Right atrium auricular region (tissue), 2 donors: ENCODE data around the gene BCL2L2. TPM values are rescaled to one million over a fixed set of nuclear protein-coding genes. Genes with fewer than 3 reads are reported as not detected.

ENCODE experiments used
- DNase-seq: peaks from one replicate; pipeline ENCODE4 v3.0.0-alpha.2; 2019; ENCODE audit warnings: low spot score
- H3K27ac ChIP-seq, 2 donors: fragments of 200-600 bp; sonication (generic); 1 replicate in 1 of 2; 2 replicates in 1 of 2; pipeline ENCODE4 v1.5.1; 2016 to 2019
- H3K27me3 ChIP-seq, 2 donors: fragments of 200-600 bp; sonication (generic); one replicate each; pipeline versions ENCODE4 v1.5.1 to v1.6.0; 2017 to 2019
- H3K36me3 ChIP-seq: fragments of 200-600 bp; sonication (generic); one replicate; pipeline ENCODE4 v1.5.1; 2016
- H3K4me1 ChIP-seq, 2 donors: fragments of 200-600 bp; sonication (generic); one replicate each; pipeline versions ENCODE4 v1.5.1 to v1.6.0; 2017 to 2019
- H3K4me3 ChIP-seq, 2 donors: fragments of 200-600 bp; sonication (generic); 1 replicate in 1 of 2; 2 replicates in 1 of 2; pipeline ENCODE4 v1.5.1; 2017 to 2019; ENCODE audit warnings: mild to moderate bottlenecking in 1 of 2, moderate library complexity in 1 of 2
- H3K9me3 ChIP-seq, 2 donors: fragments of 200-600 bp; sonication (generic); one replicate each; pipeline ENCODE4 v1.5.1; 2019
- total RNA-seq, 2 donors: library from RNA; depleted of rRNA; stranded (reverse); fragments of >200 nt; gene quantifications; one replicate each; pipeline ENCODE4 v1.1.0, GENCODE V29; 2016
- TF ChIP-seq, protein P1 (sequence below), 2 donors: fragments of 200-600 bp; sonication (generic); IDR thresholded peaks; one replicate each; pipeline ENCODE4 v1.5.1; 2019; ENCODE audit warnings: antibody characterized with exemption in 2 of 2

BCL2L2 gene
- total RNA-seq, 2 donors from 2014 or later, result 26.8 to 36.3 TPM

DNA sequence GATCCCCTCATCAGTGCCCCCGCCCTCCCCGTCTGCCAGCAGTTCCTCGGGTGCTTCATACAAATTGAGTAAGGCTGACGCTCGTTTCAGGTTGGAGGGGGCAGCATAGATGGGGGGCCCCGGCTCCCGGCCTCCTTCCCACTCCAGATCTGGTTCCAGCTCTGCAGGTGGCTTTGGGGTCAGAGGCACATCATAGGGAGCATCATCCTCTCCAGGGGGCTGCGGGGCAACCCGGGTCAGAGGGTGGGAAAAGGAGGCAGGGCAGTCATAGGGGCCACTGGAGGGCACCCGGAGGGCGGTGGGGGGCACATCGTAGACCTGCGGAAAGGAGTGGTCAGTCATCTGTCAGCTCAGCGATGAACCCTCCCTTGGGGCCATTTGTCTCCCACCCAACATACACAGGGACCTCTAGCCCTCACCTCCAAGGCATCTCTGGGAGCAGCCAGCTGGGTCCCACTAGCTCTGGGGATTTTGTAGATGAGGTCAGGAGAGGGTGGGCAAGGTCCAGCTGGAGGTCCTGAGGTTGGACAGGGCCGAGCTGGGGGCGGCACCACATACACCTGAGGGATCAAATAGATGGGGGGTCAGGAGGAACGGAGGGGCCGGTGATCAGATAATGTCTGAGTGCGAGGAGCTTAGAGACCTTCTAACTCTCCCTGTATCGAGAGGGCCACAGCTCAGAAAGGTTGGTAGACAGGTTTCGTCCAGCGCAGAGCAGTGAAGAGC lies 53.3 kb downstream of the BCL2L2 start:
- H3K9me3 ChIP-seq, result no peaks in the 10 kb centered on the region
- TF ChIP-seq, protein P1, sequence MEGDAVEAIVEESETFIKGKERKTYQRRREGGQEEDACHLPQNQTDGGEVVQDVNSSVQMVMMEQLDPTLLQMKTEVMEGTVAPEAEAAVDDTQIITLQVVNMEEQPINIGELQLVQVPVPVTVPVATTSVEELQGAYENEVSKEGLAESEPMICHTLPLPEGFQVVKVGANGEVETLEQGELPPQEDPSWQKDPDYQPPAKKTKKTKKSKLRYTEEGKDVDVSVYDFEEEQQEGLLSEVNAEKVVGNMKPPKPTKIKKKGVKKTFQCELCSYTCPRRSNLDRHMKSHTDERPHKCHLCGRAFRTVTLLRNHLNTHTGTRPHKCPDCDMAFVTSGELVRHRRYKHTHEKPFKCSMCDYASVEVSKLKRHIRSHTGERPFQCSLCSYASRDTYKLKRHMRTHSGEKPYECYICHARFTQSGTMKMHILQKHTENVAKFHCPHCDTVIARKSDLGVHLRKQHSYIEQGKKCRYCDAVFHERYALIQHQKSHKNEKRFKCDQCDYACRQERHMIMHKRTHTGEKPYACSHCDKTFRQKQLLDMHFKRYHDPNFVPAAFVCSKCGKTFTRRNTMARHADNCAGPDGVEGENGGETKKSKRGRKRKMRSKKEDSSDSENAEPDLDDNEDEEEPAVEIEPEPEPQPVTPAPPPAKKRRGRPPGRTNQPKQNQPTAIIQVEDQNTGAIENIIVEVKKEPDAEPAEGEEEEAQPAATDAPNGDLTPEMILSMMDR (IDR thresholded peaks at IDR 0.05), result no peak
- DNase-seq, result no peak
- peaks cover 4% of the 10 kb centered on the region for H3K36me3 ChIP-seq
- H3K4me3 ChIP-seq, result no peak overlapping the region
- H3K27me3 ChIP-seq, result no peaks in the 10 kb centered on the region
- peak overlapping the region in 1 of 2 donors; percentile 36 for H3K27ac ChIP-seq
- H3K4me1 ChIP-seq, result peaks cover 0 to 27% of the 10 kb centered on the region in 2 donors

DNA sequence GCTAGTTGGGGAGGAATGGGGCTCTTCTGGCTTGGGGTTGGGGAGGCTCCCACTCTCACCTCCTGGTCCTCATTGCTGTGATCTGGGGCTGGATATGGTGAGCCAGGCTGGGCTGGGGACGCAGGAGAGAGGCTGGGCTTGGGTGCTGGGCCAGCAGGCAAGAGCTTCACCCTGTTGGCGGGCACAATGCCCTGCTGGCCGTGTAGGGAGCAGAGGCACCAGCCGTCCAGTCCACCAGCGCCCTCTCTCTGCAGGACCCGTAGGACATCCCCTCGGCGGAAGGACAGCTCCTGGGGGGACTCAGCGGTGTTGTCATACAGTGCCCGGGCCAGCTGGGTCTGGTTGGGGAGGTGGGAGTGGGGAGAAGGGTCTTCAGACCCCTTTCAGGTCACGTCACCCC lies 53.9 kb downstream of the BCL2L2 start:
- Histone ChIP-seq H3K27ac (peak overlapping the region in 1 of 2 donors; percentile 36), H3K36me3 (peaks cover 4% of the 10 kb centered on the region), H3K27me3 (no peaks in the 10 kb centered on the region), H3K4me1 (peaks cover 0 to 33% of the 10 kb centered on the region in 2 donors), H3K4me3 (no peak overlapping the region), H3K9me3 (no peaks in the 10 kb centered on the region)
- TF ChIP-seq, protein P1 (IDR thresholded peaks at IDR 0.05), result peak in 1 of 2 donors; percentile 39
- DNase-seq, result no peak

DNA sequence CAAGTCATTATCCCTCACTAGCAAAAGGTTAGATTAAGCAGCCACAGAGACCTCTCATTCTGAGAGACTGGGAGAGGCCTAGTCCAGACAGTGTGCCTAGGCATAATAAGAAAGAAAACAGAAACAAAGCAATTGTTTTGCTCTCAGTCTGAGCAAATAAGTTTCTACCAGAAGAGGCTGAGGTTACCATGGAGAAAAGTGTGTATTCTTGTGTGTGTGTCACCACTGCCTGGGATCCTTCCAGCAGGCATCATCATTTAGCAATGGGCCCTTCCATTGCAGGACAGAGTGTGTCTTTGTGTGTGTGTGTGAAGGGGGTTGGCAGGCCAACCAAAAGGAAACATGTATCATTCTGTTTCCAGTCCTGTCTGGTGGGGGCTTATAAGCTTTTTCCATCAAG lies 54.7 kb downstream of the BCL2L2 start:
- peak overlapping the region in 1 of 2 donors; percentile 51 for H3K27ac ChIP-seq
- H3K9me3 ChIP-seq, result no peaks in the 10 kb centered on the region
- TF ChIP-seq, protein P1 (IDR thresholded peaks at IDR 0.05), result no peak
- peaks cover 0 to 38% of the 10 kb centered on the region in 2 donors for H3K4me1 ChIP-seq
- no peaks in the 10 kb centered on the region for H3K27me3 ChIP-seq
- no peak overlapping the region for H3K4me3 ChIP-seq
- no peak for DNase-seq
- H3K36me3 ChIP-seq, result peaks cover 4% of the 10 kb centered on the region

Other genes with a start within 250 kb of the BCL2L2 start
- gene CDH24, start 249.3 kb upstream of the BCL2L2 start, total RNA-seq, result 1 to 10 TPM; 1.3 to 1.4 TPM
- gene ACIN1, start 211.7 kb upstream of the BCL2L2 start, total RNA-seq, result 10 to 100 TPM; 53.9 to 55.3 TPM
- 10 to 100 TPM; 13.5 to 23.7 TPM for gene C14orf119, start 211.3 kb upstream of the BCL2L2 start, total RNA-seq
- gene CIROP, start 201.8 kb upstream of the BCL2L2 start, total RNA-seq, result not detected
- gene CEBPE, start 187.6 kb upstream of the BCL2L2 start, total RNA-seq, result not detected
- 10 to 100 TPM; 11.9 to 23.7 TPM for gene SLC7A8, start 123.2 kb upstream of the BCL2L2 start, total RNA-seq
- gene RNF212B, start 68.9 kb upstream of the BCL2L2 start, total RNA-seq, result not detected
- 10 to 100 TPM in 1 of 2 donors, 1 to 10 TPM in 1; 8.5 to 10.1 TPM for gene HOMEZ, start 20.7 kb upstream of the BCL2L2 start, total RNA-seq
- 1 to 10 TPM; 2.7 to 3.9 TPM for gene PPP1R3E, start 4.0 kb upstream of the BCL2L2 start, total RNA-seq
- 10 to 100 TPM; 26.0 to 36.1 TPM for gene PABPN1, start 14.6 kb downstream of the BCL2L2 start, total RNA-seq
- 10 to 100 TPM; 29.4 to 47.0 TPM for gene SLC22A17, start 46.1 kb downstream of the BCL2L2 start, total RNA-seq
- gene EFS, start 58.3 kb downstream of the BCL2L2 start, total RNA-seq, result 1 to 10 TPM; 4.1 to 6.3 TPM
- not detected for gene IL25, start 66.0 kb downstream of the BCL2L2 start, total RNA-seq
- not detected for gene CMTM5, start 70.2 kb downstream of the BCL2L2 start, total RNA-seq
- gene MYH6, start 101.4 kb downstream of the BCL2L2 start, total RNA-seq, result over 10,000 TPM in 1 of 2 donors, 1,000 to 10,000 TPM in 1; 8,253 to 13,240 TPM
- 1,000 to 10,000 TPM; 1,082 to 4,592 TPM for gene MYH7, start 128.8 kb downstream of the BCL2L2 start, total RNA-seq
- gene NGDN, start 162.9 kb downstream of the BCL2L2 start, total RNA-seq, result 10 to 100 TPM; 19.5 to 24.3 TPM
- gene ZFHX2, start 244.9 kb downstream of the BCL2L2 start, total RNA-seq, result under 1 TPM; 0.59 to 0.85 TPM
- 10 to 100 TPM; 22.6 to 27.3 TPM for gene THTPA, start 249.4 kb downstream of the BCL2L2 start, total RNA-seq